Activated CD8-positive, alpha-beta T cell treated with anti-CD3 and anti-CD28 coated beads for 36 hours (primary cell): ENCODE measurements around the gene DENND4A. TPM values are rescaled to one million over a fixed set of nuclear protein-coding genes. Genes with fewer than 3 reads are reported as not detected.

Experiments used
- ATAC-seq: fragments of 200-7000 bp; cut with Tn5 transposase; one replicate; pipeline ENCODE4 v1.10.0; 2021; ENCODE audit warnings: mild to moderate bottlenecking, moderate library complexity
- CTCF ChIA-PET: fragments of 350-600 bp; sonication (Branson Sonifier 250); formaldehyde crosslinking; loops from one replicate; lab custom pipeline; 2021; ENCODE audit warnings: antibody characterized with exemption; lab: Charles Lee
- POLR2A ChIA-PET: fragments of 350-600 bp; sonication (Branson Sonifier 250); formaldehyde crosslinking; loops from one replicate; lab custom pipeline; 2021; ENCODE audit warnings: antibody characterized with exemption; lab: Charles Lee
- DNase-seq: peaks from one replicate; pipeline ENCODE4 v3.0.0-alpha.2; 2020
- H3K27ac Mint-ChIP-seq: one replicate; pipeline ENCODE4 v1.8.0; 2021; ENCODE audit warnings: mild to moderate bottlenecking, mixed read lengths
- H3K27me3 Mint-ChIP-seq: one replicate; pipeline ENCODE4 v1.8.0; 2021; ENCODE audit warnings: mixed read lengths
- H3K36me3 Mint-ChIP-seq: one replicate; pipeline ENCODE4 v1.8.0; 2021; ENCODE audit warnings: low read depth, mixed read lengths
- H3K4me1 Mint-ChIP-seq: one replicate; pipeline ENCODE4 v1.8.0; 2021; ENCODE audit warnings: low read depth, mixed read lengths
- H3K4me3 Mint-ChIP-seq: one replicate; pipeline ENCODE4 v1.8.0; 2021; ENCODE audit warnings: mild to moderate bottlenecking, moderate library complexity, mixed read lengths
- H3K9me3 Mint-ChIP-seq: one replicate; pipeline ENCODE4 v1.8.0; 2021; ENCODE audit warnings: mixed read lengths
- CTCF ChIP-seq: fragments of 200-600 bp; IDR thresholded peaks from one replicate; pipeline ENCODE4 v1.8.0; 2022; ENCODE audit warnings: antibody characterized with exemption, mild to moderate bottlenecking
- intact Hi-C: fragments of 100-400 bp; cut with micrococcal nuclease; formaldehyde crosslinking; loops from one replicate; pipeline ENCODE4 v1.10.0; 2022
- total RNA-seq, 2 experiments: library from RNA; stranded (reverse); gene quantifications; one replicate each; pipeline ENCODE4 v1.2.3, GENCODE V29; 2021

The DENND4A gene
- total RNA-seq, 2 experiments from 2014 or later = 53.1 to 54.7 TPM

DNA sequence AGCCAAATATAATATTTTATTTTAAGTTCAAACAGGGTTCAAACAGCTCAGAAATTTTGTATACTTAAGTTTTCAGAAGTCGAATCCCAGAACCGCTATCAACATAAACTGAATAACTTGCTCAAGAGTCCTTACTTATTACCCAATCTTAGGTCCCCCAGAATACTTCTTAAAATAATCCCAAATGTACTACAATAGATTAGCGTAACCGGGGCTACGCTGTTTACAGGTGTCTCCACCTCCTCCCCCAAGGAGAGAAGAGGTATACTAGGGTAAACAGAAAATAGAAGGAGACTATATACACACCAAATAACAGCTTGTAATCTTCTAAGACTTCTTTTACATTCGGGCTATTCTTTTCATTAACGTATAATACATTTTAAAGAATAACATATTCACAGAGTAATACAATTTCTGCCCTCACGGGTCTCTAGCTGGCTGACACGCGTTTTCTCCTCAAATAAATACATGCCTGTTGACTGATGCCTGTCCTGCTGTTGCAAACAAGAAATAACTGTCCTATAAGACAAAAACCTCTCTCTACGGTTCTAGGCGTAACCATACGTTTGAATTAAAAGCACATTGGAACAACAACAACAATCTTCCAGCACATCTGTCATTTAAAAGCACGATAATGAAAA is 1.3 kb downstream of the DENND4A start:
- Mint-ChIP-seq H3K9me3 (no peaks in the 10 kb centered on the region), H3K4me1 (peaks cover 57% of the 10 kb centered on the region), H3K4me3 (peak overlapping the region; percentile 96), H3K27me3 (no peaks in the 10 kb centered on the region), H3K36me3 (peaks cover 27% of the 10 kb centered on the region), H3K27ac (peak overlapping the region; percentile 95)
- CTCF ChIA-PET = interaction anchor here (0.7 to 4.5 kb wide), 12 partner anchors 11 to 79 kb away, joined by 3 to 15 read pairs (median 4); partner anchors contain the start of gene RAB11A
- TF ChIP-seq CTCF = no peak
- ATAC-seq (no peak), DNase-seq (peak; percentile 19)
- POLR2A ChIA-PET = interaction anchor here (0.6 to 6.2 kb wide), 19 partner anchors 8 to 486 kb away, joined by 3 to 82 read pairs (median 5); partner anchors contain the start of genes RAB11A and RNU5B-1
- intact Hi-C loops = loop anchor here (5.0 kb wide), 1 partner anchor 36 kb away; no protein-coding TSS in a partner anchor

DNA sequence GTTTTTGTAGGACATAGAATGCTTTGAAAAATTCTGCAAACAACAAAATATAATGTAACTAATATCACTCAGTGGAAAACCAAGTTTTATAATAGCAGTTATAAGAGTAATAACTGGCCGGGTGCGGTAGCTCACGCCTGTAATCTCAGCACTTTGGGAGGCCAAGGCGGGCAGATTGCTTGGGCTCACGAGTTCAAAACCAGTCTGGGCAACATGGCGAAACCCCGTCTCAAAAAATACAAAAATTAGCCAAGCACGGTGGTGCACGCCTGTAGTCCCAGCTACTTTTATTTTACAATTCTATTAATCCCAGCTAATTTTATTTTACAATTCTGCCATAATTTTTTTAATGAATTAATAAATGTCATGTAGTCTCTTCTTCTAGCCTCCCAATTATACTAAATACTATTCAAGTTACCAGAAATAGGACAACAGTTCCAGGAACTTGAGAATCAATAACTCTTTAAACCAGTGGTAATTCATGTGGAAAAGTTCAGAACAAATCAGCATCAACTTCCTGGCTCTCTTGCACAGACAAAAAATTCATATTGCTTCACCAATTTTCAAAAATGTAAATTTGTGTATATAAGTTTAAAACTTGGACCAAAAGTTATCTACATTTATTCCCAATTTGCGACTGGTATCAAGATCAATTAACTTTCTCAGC is 2.2 kb downstream of the DENND4A start:
- Mint-ChIP-seq H3K4me3 (peak overlapping the region; percentile 96), H3K27me3 (no peaks in the 10 kb centered on the region), H3K9me3 (no peaks in the 10 kb centered on the region), H3K4me1 (peaks cover 55% of the 10 kb centered on the region), H3K27ac (peak overlapping the region; percentile 84), H3K36me3 (peaks cover 30% of the 10 kb centered on the region)
- intact Hi-C loops = loop anchor here (5.0 kb wide), 1 partner anchor 37 kb away; no protein-coding TSS in a partner anchor
- ChIA-PET CTCF (interaction anchor here (0.7 to 4.5 kb wide), 7 partner anchors 10 to 80 kb away, joined by 3 to 15 read pairs (median 5); partner anchors contain the start of gene RAB11A), POLR2A (interaction anchor here (0.7 to 6.2 kb wide), 9 partner anchors 11 to 83 kb away, joined by 3 to 82 read pairs (median 13); partner anchors contain the start of gene RAB11A)
- TF ChIP-seq CTCF = no peak
- ATAC-seq (no peak), DNase-seq (peak; percentile 16)

DNA sequence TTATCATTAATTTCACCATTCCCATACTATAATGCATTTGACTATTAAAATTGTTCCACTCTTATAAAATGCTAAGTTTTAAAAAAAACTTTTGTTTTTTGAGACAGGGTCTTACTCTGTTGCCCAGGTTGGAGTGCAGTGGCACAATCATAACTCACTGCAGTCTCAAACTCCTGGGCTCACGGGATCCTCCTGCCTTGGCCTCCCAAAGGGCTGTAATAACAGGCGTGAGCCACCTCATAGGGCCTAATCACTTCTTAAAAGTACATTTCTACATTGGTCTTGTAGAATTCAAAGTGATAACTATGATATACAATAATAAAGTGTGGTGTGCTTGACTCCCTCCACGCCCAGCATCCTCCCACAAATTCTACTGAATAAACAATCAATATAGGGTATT is 3.0 kb downstream of the DENND4A start:
- ChIA-PET CTCF (interaction anchor here (2.0 kb wide), 1 partner anchor 9 kb away, joined by 9 read pairs; no protein-coding TSS in a partner anchor), POLR2A (interaction anchor here (0.9 to 6.2 kb wide), 4 partner anchors 9 to 80 kb away, joined by 3 to 82 read pairs (median 4); partner anchors contain the start of gene RAB11A)
- ATAC-seq (no peak), DNase-seq (no peak)
- no peak for TF ChIP-seq CTCF
- intact Hi-C loops = no loop called here
- H3K27me3 Mint-ChIP-seq = no peaks in the 10 kb centered on the region
- H3K4me3 Mint-ChIP-seq = peak overlapping the region; percentile 96
- H3K4me1 Mint-ChIP-seq = peaks cover 48% of the 10 kb centered on the region
- peak overlapping the region; percentile 84 for H3K27ac Mint-ChIP-seq
- peaks cover 29% of the 10 kb centered on the region for H3K36me3 Mint-ChIP-seq
- H3K9me3 Mint-ChIP-seq = no peaks in the 10 kb centered on the region

GRCh38 chr15:65787260-65787659 is 4.8 kb downstream of the DENND4A start:
- POLR2A ChIA-PET = interaction anchor here (1.0 kb wide), 1 partner anchor 8 kb away, joined by 3 read pairs; no protein-coding TSS in a partner anchor

More at GRCh38 chr15:65787260-65787659, 4.8 kb downstream of the DENND4A start:
- ATAC-seq = no peak
- peaks cover 45% of the 10 kb centered on the region for H3K4me1 Mint-ChIP-seq
- no peaks in the 10 kb centered on the region for H3K9me3 Mint-ChIP-seq
- H3K27me3 Mint-ChIP-seq = no peaks in the 10 kb centered on the region
- no peak for TF ChIP-seq CTCF
- no peak for DNase-seq
- peak overlapping the region; percentile 59 for H3K4me3 Mint-ChIP-seq
- intact Hi-C loops = no loop called here
- CTCF ChIA-PET = no interaction called here
- peaks cover 36% of the 10 kb centered on the region for H3K36me3 Mint-ChIP-seq
- peak overlapping the region; percentile 88 for H3K27ac Mint-ChIP-seq
